Natural killer cell (primary cell): Measurements from ENCODE around the gene PCLO. TPM values are rescaled to one million over a fixed set of nuclear protein-coding genes. Genes with fewer than 3 reads are reported as not detected.
"Not testable (repeated sequence)": the region's sequence is repeated elsewhere in the genome, so short reads cannot be mapped to it uniquely, and the experiment has no call there.

ENCODE experiments used
- ATAC-seq, 3 donors: fragments of 150-1000 bp in 2 of 3; fragments of 200-7000 bp in 1 of 3; cut with Tn5 transposase; 1 replicate in 1 of 3; 2 replicates in 2 of 3; pipeline ENCODE4 v1.10.0; 2021; ENCODE audit warnings: mild to moderate bottlenecking in 2 of 3, moderate library complexity in 2 of 3
- DNase-seq, 2 donors: peaks; one replicate each; pipeline versions ENCODE4 v3.0.0 to v3.0.0-alpha.2; 2013 to 2021; ENCODE audit warnings: mixed read lengths in 1 of 2
- H3K27ac ChIP-seq: one replicate; pipeline ENCODE4 v1.5.1; 2013; ENCODE audit warnings: mild to moderate bottlenecking, low read length
- H3K27me3 ChIP-seq: one replicate; pipeline ENCODE4 v1.6.1; 2013; ENCODE audit warnings: low read length; ENCODE audit not compliant: control insufficient read depth, insufficient read depth
- H3K36me3 ChIP-seq: one replicate; pipeline ENCODE4 v1.6.1; 2013; ENCODE audit warnings: low read length; ENCODE audit not compliant: control insufficient read depth, insufficient read depth
- H3K4me1 ChIP-seq: one replicate; pipeline ENCODE4 v1.6.1; 2013; ENCODE audit warnings: low read length; ENCODE audit not compliant: control insufficient read depth, insufficient read depth
- H3K4me3 ChIP-seq: one replicate; pipeline ENCODE4 v1.5.1; 2013; ENCODE audit warnings: low read length
- H3K9me3 ChIP-seq: one replicate; pipeline ENCODE4 v1.6.1; 2013; ENCODE audit warnings: low read length; ENCODE audit not compliant: control insufficient read depth, insufficient read depth
- H3K27ac Mint-ChIP-seq, 2 donors: one replicate each; pipeline ENCODE4 v1.8.0; 2022; ENCODE audit warnings: mild to moderate bottlenecking in 2 of 2, mixed read lengths in 2 of 2, moderate library complexity in 1 of 2
- H3K27me3 Mint-ChIP-seq, 2 donors: one replicate each; pipeline ENCODE4 v1.8.0; 2022; ENCODE audit warnings: low read depth in 2 of 2, mixed read lengths in 2 of 2
- H3K36me3 Mint-ChIP-seq: one replicate; pipeline ENCODE4 v1.8.0; 2022; ENCODE audit warnings: mixed read lengths
- H3K4me1 Mint-ChIP-seq, 2 donors: one replicate each; pipeline ENCODE4 v1.8.0; 2022; ENCODE audit warnings: mixed read lengths in 2 of 2
- H3K4me3 Mint-ChIP-seq: one replicate; pipeline ENCODE4 v1.8.0; 2022; ENCODE audit warnings: mild to moderate bottlenecking, moderate library complexity, mixed read lengths
- H3K9me3 Mint-ChIP-seq, 2 donors: one replicate each; pipeline ENCODE4 v1.8.0; 2022; ENCODE audit warnings: mixed read lengths in 2 of 2
- WGBS: methylation state at CpG from one replicate; pipeline ENCODE4 v1.1.7; 2013; ENCODE audit warnings: missing lambda C conversion rate; ENCODE audit not compliant: insufficient coverage; 5-methylcytosine and 5-hydroxymethylcytosine counted together
- intact Hi-C: fragments of 100-400 bp; cut with micrococcal nuclease; formaldehyde crosslinking; loops from one replicate; pipeline ENCODE4 v1.14.2; 2022
- total RNA-seq, 4 donors: library from RNA; stranded (reverse); fragments of 120-200 nt in 1 of 4; gene quantifications; one replicate each; pipeline versions ENCODE4 v1.2.3 to v1.2.4, GENCODE V29; 2013 to 2022
- TF ChIP-seq, protein P1 (sequence below): fragments of 200-600 bp; IDR thresholded peaks from one replicate; pipeline ENCODE4 v1.8.0; 2022; ENCODE audit warnings: antibody characterized with exemption

Gene PCLO
- total RNA-seq, 3 donors from 2014 or later (not counting 1 experiment from before 2014, with no cell fraction given) = not detected

DNA sequence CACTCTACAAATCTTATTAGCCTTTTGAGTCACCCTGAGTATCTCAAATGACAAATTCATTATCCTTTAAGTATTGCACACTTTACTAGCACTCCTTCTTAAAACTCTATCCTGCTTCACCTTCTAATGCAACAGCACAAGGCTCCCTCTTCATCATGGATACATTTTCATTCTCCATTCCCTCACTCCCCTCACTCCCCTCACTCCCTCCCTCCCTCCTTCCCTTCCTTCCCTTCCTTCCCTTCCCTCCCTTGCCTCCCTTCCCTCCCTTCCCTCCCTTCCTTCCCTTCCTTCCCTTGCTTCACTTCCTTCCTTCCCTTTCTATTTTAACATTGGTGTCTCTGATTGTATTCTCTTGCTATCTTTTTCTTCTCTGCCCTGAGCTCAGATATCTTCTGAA lies 130.5 kb downstream of the PCLO start:
- no peak overlapping the region for H3K4me3 ChIP-seq
- H3K27ac ChIP-seq = no peak overlapping the region
- no peaks in the 10 kb centered on the region for H3K9me3 ChIP-seq
- H3K4me1 ChIP-seq = no peaks in the 10 kb centered on the region
- no peaks in the 10 kb centered on the region for H3K27me3 ChIP-seq
- Mint-ChIP-seq H3K9me3 (peaks cover 19 to 20% of the 10 kb centered on the region in 2 donors), H3K36me3 (no peaks in the 10 kb centered on the region), H3K27me3 (no peaks in the 10 kb centered on the region), H3K4me3 (no peak overlapping the region), H3K27ac (no peak overlapping the region), H3K4me1 (no peaks in the 10 kb centered on the region)
- DNase-seq (no peak), ATAC-seq (no peak)
- TF ChIP-seq, protein P1, sequence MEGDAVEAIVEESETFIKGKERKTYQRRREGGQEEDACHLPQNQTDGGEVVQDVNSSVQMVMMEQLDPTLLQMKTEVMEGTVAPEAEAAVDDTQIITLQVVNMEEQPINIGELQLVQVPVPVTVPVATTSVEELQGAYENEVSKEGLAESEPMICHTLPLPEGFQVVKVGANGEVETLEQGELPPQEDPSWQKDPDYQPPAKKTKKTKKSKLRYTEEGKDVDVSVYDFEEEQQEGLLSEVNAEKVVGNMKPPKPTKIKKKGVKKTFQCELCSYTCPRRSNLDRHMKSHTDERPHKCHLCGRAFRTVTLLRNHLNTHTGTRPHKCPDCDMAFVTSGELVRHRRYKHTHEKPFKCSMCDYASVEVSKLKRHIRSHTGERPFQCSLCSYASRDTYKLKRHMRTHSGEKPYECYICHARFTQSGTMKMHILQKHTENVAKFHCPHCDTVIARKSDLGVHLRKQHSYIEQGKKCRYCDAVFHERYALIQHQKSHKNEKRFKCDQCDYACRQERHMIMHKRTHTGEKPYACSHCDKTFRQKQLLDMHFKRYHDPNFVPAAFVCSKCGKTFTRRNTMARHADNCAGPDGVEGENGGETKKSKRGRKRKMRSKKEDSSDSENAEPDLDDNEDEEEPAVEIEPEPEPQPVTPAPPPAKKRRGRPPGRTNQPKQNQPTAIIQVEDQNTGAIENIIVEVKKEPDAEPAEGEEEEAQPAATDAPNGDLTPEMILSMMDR = no peak
- intact Hi-C loops = no loop called here
- H3K36me3 ChIP-seq = no peaks in the 10 kb centered on the region

DNA sequence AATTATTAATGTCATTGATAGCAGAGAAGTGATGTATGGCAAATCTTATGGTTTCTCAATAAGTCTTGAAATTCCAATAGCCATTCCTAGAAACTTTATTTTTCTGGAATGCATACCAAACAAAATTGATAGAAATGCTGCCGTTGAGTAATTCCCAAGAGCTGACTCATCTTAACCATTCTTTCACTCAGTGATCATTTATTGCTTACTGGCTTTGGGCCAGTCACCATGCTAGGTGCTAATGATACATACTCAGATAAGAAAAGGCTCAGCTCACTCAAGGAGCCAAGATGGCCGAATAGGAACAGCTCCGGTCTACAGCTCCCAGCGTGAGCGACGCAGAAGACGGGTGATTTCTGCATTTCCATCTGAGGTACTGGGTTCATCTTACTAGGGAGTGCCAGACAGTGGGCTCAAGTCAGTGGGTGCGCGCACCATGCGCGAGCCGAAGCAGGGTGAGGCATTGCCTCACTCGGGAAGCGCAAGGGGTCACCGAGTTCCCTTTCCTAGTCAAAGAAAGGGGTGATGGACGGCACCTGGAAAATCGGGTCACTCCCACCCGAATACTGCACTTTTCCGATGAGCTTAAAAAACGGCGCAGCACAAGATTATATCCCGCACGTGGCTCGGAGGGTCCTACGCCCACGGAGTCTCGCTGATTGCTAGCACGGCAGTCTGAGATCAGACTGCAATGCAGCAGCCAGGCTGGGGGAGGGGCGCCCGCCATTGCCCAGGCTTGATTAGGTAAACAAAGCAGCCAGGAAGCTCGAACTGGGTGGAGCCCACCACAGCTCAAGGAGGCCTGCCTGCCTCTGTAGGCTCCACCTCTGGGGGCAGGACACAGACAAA lies 138.6 kb downstream of the PCLO start:
- H3K4me1 ChIP-seq, H3K27me3 ChIP-seq, DNase-seq, H3K4me3 Mint-ChIP-seq, H3K27ac ChIP-seq, H3K27me3 Mint-ChIP-seq, H3K9me3 ChIP-seq, H3K4me3 ChIP-seq, ATAC-seq, H3K36me3 ChIP-seq, intact Hi-C loops, H3K27ac Mint-ChIP-seq, H3K36me3 Mint-ChIP-seq, H3K4me1 Mint-ChIP-seq: not testable (repeated sequence)
- H3K9me3 Mint-ChIP-seq = peaks cover 7 to 14% of the 10 kb centered on the region in 2 donors
- WGBS = 93% methylated on average over 28 of the region's 31 CpGs

DNA sequence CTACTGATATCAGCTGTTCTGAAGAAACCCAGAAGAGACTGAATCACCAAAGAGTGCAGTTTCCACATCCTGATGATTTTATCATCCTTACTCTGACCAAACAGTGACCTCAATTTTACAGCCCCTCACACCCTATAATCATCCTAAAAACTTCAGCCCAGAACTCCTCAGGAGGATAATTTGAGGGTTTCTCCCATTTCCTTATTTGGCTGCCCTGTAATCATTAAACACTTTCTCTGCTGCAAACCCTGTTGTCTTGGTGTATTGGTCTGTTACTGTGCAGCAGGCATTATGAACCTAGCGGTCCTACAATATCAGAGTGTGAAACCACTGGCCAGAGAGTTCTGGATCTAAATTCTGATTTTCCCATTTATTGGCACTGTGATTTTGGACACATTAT lies 141.7 kb downstream of the PCLO start:
- DNase-seq (no peak), ATAC-seq (no peak)
- H3K27me3 ChIP-seq = no peaks in the 10 kb centered on the region
- no peaks in the 10 kb centered on the region for H3K9me3 ChIP-seq
- H3K36me3 Mint-ChIP-seq = peaks cover 8% of the 10 kb centered on the region
- H3K4me1 Mint-ChIP-seq = no peaks in the 10 kb centered on the region
- H3K4me1 ChIP-seq = no peaks in the 10 kb centered on the region
- no peak overlapping the region for H3K4me3 Mint-ChIP-seq
- TF ChIP-seq, protein P1 = no peak
- H3K4me3 ChIP-seq = no peak overlapping the region
- H3K9me3 Mint-ChIP-seq = peaks cover 8 to 23% of the 10 kb centered on the region in 2 donors
- H3K27ac Mint-ChIP-seq = no peak overlapping the region
- no peaks in the 10 kb centered on the region for H3K27me3 Mint-ChIP-seq
- WGBS = 87% methylated on average over 1 of the region's 1 CpG
- no peak overlapping the region for H3K27ac ChIP-seq
- H3K36me3 ChIP-seq = no peaks in the 10 kb centered on the region
- intact Hi-C loops = no loop called here

DNA sequence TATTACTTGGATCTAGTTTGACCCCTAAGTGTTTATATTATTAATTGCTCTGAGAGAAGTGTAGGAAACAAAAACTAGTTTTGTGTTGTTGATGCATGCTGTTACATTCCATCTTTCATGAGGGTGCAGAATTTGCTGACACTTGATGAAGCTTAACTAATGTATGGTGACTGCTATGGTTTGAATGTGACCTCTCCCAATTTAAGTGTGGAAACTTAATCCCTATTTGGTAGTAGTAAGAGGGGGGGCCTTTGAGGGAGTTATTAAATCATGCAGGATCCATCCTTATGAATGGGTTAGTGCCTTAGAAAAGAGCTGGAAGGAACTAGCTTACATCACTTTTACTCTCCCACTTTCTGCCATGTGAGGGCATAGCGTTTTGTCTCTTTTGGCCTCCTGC lies 142.5 kb downstream of the PCLO start:
- intact Hi-C loops = no loop called here
- Mint-ChIP-seq H3K9me3 (peaks cover 8 to 25% of the 10 kb centered on the region in 2 donors), H3K27me3 (no peaks in the 10 kb centered on the region), H3K4me3 (no peak overlapping the region), H3K4me1 (no peaks in the 10 kb centered on the region), H3K27ac (no peak overlapping the region), H3K36me3 (peaks cover 8% of the 10 kb centered on the region)
- 83% methylated on average over 1 of the region's 1 CpG for WGBS
- Histone ChIP-seq H3K4me3 (no peak overlapping the region), H3K9me3 (no peaks in the 10 kb centered on the region), H3K36me3 (no peaks in the 10 kb centered on the region), H3K4me1 (no peaks in the 10 kb centered on the region), H3K27me3 (no peaks in the 10 kb centered on the region), H3K27ac (no peak overlapping the region)
- DNase-seq (no peak), ATAC-seq (no peak)
- TF ChIP-seq, protein P1 = no peak
